ENCODE results near the gene PGGHG.

PGGHG gene

GRCh38 chr11:279040-279965 lies 9.6 kb upstream of the PGGHG start:
- no peaks in the 10 kb centered on the region for H4K20me1 ChIP-seq (ENCODE audit: insufficient read depth, low read length, poor library complexity, severe bottlenecking)
- no peak overlapping the region for H3K4me2 ChIP-seq (ENCODE audit: low read depth, low read length, poor library complexity, severe bottlenecking)
- TF ChIP-seq, protein P1, sequence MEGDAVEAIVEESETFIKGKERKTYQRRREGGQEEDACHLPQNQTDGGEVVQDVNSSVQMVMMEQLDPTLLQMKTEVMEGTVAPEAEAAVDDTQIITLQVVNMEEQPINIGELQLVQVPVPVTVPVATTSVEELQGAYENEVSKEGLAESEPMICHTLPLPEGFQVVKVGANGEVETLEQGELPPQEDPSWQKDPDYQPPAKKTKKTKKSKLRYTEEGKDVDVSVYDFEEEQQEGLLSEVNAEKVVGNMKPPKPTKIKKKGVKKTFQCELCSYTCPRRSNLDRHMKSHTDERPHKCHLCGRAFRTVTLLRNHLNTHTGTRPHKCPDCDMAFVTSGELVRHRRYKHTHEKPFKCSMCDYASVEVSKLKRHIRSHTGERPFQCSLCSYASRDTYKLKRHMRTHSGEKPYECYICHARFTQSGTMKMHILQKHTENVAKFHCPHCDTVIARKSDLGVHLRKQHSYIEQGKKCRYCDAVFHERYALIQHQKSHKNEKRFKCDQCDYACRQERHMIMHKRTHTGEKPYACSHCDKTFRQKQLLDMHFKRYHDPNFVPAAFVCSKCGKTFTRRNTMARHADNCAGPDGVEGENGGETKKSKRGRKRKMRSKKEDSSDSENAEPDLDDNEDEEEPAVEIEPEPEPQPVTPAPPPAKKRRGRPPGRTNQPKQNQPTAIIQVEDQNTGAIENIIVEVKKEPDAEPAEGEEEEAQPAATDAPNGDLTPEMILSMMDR (conservative IDR thresholded peaks at IDR 0.05; ENCODE audit: low read length): no peak
- no peak for TF ChIP-seq EZH2phosphoT487 (IDR thresholded peaks at IDR 0.05; ENCODE audit: borderline replicate concordance)
- no peaks in the 10 kb centered on the region for H3K9me3 ChIP-seq (ENCODE audit: insufficient read depth, low read depth, low read length)
- no peak overlapping the region for H3K9ac ChIP-seq (ENCODE audit: low read depth, low read length, poor library complexity, severe bottlenecking)
- no peaks in the 10 kb centered on the region for H3K27me3 ChIP-seq (ENCODE audit: insufficient read depth, low read length, poor library complexity, severe bottlenecking)
- no peak overlapping the region for H3K4me3 ChIP-seq (ENCODE audit: low read length, poor library complexity, severe bottlenecking)
- H3K9me2 ChIP-seq (replicated peaks; ENCODE audit: low read depth, low read length): no peaks in the 10 kb centered on the region
- no peak overlapping the region for H2AFZ ChIP-seq (ENCODE audit: low read length)
- peaks cover 10% of the 10 kb centered on the region for H3K4me1 ChIP-seq (ENCODE audit: insufficient read depth, low read length, poor library complexity, severe bottlenecking)
- no peaks in the 10 kb centered on the region for H3K36me3 ChIP-seq (ENCODE audit: insufficient read depth, low read length)
- H3K79me2 ChIP-seq (ENCODE audit: insufficient read depth, low read length): no peaks in the 10 kb centered on the region
- no peaks in the 10 kb centered on the region for H3F3A ChIP-seq (ENCODE audit: low read depth)

- H3K9me2 ChIP-seq (replicated peaks; ENCODE audit: low read depth, low read length): no peaks in the 10 kb centered on the region
- H3K4me2 ChIP-seq (ENCODE audit: low read depth, low read length, poor library complexity, severe bottlenecking): no peak overlapping the region
- H3K36me3 ChIP-seq (ENCODE audit: insufficient read depth, low read length): no peaks in the 10 kb centered on the region
- TF ChIP-seq, protein P1 (conservative IDR thresholded peaks at IDR 0.05; ENCODE audit: low read length): no peak
- TF ChIP-seq EZH2phosphoT487 (IDR thresholded peaks at IDR 0.05; ENCODE audit: borderline replicate concordance): no peak
- no peak overlapping the region for H2AFZ ChIP-seq (ENCODE audit: low read length)
- H3K27me3 ChIP-seq (ENCODE audit: insufficient read depth, low read length, poor library complexity, severe bottlenecking): no peaks in the 10 kb centered on the region
- no peaks in the 10 kb centered on the region for H3F3A ChIP-seq (ENCODE audit: low read depth)
- peaks cover 10% of the 10 kb centered on the region for H3K4me1 ChIP-seq (ENCODE audit: insufficient read depth, low read length, poor library complexity, severe bottlenecking)
- H3K4me3 ChIP-seq (ENCODE audit: low read length, poor library complexity, severe bottlenecking): no peak overlapping the region
- no peaks in the 10 kb centered on the region for H4K20me1 ChIP-seq (ENCODE audit: insufficient read depth, low read length, poor library complexity, severe bottlenecking)
- H3K9ac ChIP-seq (ENCODE audit: low read depth, low read length, poor library complexity, severe bottlenecking): no peak overlapping the region
- H3K79me2 ChIP-seq (ENCODE audit: insufficient read depth, low read length): no peaks in the 10 kb centered on the region
- no peaks in the 10 kb centered on the region for H3K9me3 ChIP-seq (ENCODE audit: insufficient read depth, low read depth, low read length)
Measured at GRCh38 chr11:279966-280705, 8.8 kb upstream of the PGGHG start.

GRCh38 chr11:280706-281485 lies 8.0 kb upstream of the PGGHG start:
- no peaks in the 10 kb centered on the region for H4K20me1 ChIP-seq (ENCODE audit: insufficient read depth, low read length, poor library complexity, severe bottlenecking)
- H2AFZ ChIP-seq (ENCODE audit: low read length): no peak overlapping the region
- H3F3A ChIP-seq (ENCODE audit: low read depth): no peaks in the 10 kb centered on the region
- no peaks in the 10 kb centered on the region for H3K79me2 ChIP-seq (ENCODE audit: insufficient read depth, low read length)
- no peaks in the 10 kb centered on the region for H3K9me3 ChIP-seq (ENCODE audit: insufficient read depth, low read depth, low read length)
- no peaks in the 10 kb centered on the region for H3K9me2 ChIP-seq (replicated peaks; ENCODE audit: low read depth, low read length)
- no peak overlapping the region for H3K4me3 ChIP-seq (ENCODE audit: low read length, poor library complexity, severe bottlenecking)
- H3K27me3 ChIP-seq (ENCODE audit: insufficient read depth, low read length, poor library complexity, severe bottlenecking): no peaks in the 10 kb centered on the region
- H3K4me1 ChIP-seq (ENCODE audit: insufficient read depth, low read length, poor library complexity, severe bottlenecking): peaks cover 10% of the 10 kb centered on the region
- H3K36me3 ChIP-seq (ENCODE audit: insufficient read depth, low read length): no peaks in the 10 kb centered on the region
- no peak overlapping the region for H3K9ac ChIP-seq (ENCODE audit: low read depth, low read length, poor library complexity, severe bottlenecking)
- no peak overlapping the region for H3K4me2 ChIP-seq (ENCODE audit: low read depth, low read length, poor library complexity, severe bottlenecking)
- TF ChIP-seq, protein P1 (conservative IDR thresholded peaks at IDR 0.05; ENCODE audit: low read length): no peak
- no peak for TF ChIP-seq EZH2phosphoT487 (IDR thresholded peaks at IDR 0.05; ENCODE audit: borderline replicate concordance)
